Measurements from ENCODE around the gene ABI2.

The ABI2 gene

GRCh38 chr2:203431391-203432185 is 103.4 kb downstream of the ABI2 start:
- no peak for DNase-seq (ENCODE audit: low read depth)

GRCh38 chr2:203432811-203433210 is 104.6 kb downstream of the ABI2 start:
- no peak for DNase-seq (ENCODE audit: low read depth)

- no peak for DNase-seq (ENCODE audit: low read depth)
These were observed 108.3 kb downstream of the ABI2 start for GRCh38 chr2:203436496-203436895.

GRCh38 chr2:203437511-203437910 is 109.3 kb downstream of the ABI2 start:
- no peak for DNase-seq (ENCODE audit: low read depth)

DNA sequence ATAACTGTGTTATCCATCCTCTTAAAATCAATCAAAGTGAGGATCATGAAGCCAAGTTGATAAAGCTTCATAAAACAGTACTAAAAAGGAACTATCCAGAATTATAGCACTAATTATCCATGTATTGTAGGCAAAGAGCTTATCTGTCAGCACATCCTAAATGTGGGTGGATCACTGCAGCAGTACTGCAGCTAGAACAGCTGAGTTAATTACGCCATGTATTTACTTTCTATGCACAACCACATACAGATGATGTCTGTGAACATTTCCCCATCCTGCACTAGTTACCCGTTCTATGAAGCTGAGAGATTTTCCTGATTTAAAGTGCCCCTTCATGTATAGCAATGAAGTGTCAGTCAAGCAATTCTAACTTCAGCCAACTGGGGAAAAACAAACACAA is 110.3 kb downstream of the ABI2 start:
- DNase-seq (ENCODE audit: low read depth), result no peak

- DNase-seq (ENCODE audit: low read depth), result no peak
These were observed 112.5 kb downstream of the ABI2 start for GRCh38 chr2:203440671-203441070.

DNA sequence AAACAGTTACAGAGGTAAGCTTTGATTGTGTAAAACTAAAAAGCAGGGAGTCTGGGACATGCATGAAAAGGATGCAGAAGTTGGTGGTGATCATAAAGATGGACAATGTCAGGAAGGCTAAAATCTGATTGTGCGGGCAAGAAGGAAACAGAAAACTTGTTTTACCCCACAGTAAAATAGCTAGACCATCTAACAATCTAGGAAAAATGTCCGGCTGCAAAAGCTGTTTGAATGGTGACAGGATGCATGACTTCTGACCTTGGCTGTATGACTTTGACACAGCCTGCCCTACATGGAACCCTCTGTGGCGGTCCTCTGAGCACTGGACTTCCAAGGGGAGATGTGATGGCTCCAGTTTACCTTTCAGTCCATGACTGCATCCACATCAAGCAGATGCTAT is 113.3 kb downstream of the ABI2 start:
- no peak for DNase-seq (ENCODE audit: low read depth)

- no peak for DNase-seq (ENCODE audit: low read depth)
These were observed 114.3 kb downstream of the ABI2 start for GRCh38 chr2:203442463-203442862.

DNA sequence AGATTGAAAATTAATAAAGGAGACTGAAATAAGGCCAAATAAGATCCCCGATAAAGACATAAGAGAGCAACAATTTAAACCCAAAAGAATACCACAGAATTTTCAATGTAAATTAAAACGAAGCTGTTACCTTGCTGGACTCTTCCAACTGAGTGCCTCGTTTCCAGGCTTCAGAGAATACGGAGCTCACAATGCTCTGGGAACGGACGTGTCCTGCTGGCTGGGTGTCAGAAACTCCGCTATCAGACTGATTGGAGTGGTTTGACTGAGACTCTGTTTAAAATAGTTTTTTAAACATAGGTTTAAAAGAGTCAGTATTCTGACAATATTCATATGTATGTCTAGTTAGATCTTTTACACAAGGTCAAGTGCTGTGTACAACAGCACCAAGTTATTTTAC is 116.5 kb downstream of the ABI2 start:
- no peak for DNase-seq (ENCODE audit: low read depth)

DNA sequence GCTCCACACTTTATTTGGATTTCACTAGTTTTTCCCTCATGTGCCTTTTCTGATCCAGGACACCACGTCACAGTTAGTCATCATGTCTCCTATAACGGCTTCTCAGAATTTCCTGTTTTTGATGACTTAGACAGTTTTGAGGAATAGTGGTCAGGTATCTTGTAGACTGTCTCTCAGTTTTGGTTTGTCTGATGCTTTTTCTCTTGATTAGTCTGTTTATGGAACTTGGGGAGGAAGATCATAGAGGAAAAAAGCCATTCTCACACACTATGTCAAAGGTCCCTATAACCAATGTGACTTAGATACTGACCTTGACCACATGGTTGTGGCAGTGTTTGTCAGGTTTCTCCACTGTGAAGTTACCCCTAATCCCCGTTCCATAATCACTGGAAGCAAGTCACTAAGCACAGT is 117.9 kb downstream of the ABI2 start:
- DNase-seq (ENCODE audit: low read depth), result no peak

DNA sequence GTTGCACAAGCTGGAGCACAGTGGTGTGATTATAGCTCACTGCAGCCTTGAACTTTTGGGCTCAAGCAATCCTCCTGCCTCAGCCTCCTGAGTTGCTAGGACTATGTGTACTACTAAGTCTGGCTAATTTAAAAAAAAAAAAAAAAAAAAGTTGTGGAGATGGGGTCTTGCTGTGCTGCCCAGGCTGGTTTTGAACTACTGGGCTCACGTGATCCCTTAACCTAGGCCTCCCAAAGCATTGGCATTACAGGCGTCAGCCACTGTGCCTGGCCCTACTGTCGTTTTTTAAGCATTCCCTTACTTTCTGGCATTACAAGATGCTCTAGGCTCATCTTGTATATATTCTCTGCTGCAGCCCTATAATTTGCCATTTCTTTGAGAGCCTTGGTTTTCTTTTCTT is 118.6 kb downstream of the ABI2 start:
- DNase-seq (ENCODE audit: low read depth), result no peak

DNA sequence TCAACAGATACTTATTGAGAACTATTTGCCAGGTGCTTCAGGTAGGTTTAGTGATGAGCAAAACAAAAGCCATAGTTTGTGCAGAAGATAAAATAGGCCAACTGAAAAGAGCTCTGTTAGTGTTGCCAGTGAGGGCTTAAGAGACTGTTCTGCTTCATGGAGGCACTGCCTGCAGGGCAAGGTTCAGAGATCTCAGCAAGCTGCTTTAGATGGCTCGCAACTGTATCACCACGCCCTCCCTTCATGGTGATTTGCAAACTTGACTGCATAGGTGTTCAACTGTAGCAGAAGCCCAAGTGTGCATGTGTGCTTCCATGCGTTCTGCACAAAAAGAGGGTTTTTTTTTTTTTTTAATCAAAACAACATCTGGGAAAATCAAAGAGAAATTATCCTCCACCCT is 122.4 kb downstream of the ABI2 start:
- no peak for DNase-seq (ENCODE audit: low read depth)

- no peak for DNase-seq (ENCODE audit: low read depth)
These were observed 122.8 kb downstream of the ABI2 start for GRCh38 chr2:203451011-203451410.

DNA sequence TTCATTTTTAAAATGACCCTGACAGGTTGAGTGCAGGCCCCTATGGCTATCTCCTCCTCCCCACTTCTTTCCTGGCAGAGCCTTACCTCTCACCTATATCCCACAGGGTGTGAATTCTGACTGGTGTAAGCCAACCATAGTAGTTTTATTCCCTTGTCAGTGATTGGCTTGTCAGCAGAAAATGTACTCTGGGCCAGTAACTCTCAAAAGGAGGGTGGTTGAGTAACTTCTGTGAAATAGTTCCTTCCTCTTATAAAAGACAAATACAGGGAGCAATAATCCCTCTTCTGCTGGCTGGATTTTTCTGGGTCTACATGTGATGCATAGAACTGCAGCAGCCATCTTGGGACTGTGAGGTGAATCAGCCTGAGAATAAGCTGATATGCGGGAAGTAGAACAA is 123.5 kb downstream of the ABI2 start:
- no peak for DNase-seq (ENCODE audit: low read depth)

DNA sequence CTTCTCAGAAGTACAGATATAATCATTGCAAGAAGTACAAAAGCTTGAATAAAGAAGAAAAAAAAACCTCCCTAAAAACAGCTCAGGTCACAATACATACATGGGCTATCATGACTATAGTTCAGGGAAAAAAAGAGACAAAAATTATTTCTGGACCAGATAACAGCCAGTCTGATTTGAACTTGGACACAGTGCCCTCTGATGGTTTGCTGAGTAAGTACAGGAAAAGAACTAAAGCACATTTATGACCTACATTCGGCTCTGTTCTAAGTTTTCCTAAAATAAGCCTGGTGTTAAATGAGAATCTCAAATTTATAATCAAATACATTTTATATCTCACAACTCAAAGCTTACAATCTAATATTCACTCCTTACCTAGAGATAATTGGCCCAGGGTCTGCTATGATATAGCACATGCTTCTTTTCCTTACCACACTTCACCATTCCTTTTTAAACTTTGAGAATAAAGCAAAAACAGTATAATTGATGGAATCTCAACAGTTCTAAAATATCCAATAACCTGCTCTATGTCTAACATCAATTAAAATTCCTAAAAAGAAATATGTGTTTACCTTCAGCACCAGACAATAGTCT is 125.8 kb downstream of the ABI2 start:
- DNase-seq (ENCODE audit: low read depth), result no peak

DNA sequence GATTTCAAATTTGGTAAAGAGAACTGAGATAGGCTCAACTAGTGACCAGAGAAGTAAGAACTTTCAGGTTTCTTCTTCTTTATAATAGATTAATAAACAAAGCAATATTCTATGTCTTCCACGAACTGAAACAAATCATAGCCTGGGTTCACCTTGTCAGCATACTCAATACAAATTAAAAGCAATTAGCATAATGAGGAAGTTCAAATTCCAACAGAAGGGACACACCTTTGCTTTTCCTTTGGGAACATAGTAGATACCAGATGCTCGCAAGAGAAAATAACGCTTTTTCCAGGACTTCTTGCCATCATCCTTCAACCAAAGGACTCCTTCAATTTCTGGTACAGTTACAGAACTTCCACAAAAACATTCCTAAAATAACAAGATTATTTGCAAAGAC is 127.0 kb downstream of the ABI2 start:
- no peak for DNase-seq (ENCODE audit: low read depth)

- no peak for DNase-seq (ENCODE audit: low read depth)
These were observed 133.6 kb downstream of the ABI2 start for GRCh38 chr2:203461746-203462145.

DNA sequence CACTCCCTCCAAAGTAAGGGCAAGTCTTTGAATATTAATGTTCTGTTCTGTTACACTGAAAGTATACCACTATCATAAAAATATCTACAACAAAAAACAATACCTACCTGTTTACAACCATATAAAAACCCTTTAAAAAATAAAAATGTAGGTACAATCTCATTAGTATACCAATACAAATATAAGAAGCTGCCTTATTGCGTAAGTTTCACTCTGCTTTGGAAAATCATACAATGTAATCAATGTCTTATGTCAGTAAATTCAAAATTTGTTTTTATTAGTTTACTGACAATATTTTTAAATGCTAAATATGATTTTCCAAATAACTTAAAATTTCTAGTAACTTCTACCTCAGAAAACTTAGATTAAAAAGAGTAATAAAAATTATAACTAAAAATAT is 134.1 kb downstream of the ABI2 start:
- DNase-seq (ENCODE audit: low read depth), result no peak

DNA sequence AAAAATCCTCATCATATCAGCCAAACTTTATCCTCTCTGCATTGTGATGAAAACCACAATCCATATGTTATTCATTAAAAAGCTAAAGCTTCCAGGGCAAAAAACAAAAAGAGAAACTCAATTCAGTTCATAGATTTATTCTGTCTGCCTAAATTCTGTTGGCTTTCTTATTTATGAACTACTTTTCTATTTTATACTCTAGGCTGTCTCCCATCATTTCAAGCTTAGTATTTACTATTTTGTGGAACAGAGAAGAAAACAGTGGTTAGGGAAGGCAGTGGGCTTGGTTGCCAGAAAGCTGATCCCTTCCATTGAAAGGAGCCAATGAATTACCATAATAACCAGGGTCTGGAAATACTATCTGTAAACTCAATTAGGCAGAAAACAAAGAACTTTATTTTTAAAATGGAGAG is 135.1 kb downstream of the ABI2 start:
- no peak for DNase-seq (ENCODE audit: low read depth)

DNA sequence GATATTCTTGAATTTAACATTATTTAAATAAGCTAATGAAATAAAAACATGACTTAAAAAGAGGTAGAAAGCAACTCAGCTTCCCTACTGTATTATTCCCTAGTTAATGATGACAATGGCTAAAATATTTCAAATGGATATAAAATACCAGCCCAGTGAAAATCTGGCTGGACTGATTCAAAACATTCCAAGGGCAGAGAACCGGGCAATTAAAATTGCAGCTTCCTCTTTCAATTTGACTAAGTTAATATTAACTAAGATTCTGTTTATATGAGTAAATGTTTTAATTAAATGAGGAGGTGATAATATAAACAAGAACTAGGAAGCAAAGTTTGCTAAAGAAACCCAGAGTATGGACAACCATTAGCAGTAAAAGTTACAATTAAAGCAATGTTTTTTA is 141.4 kb downstream of the ABI2 start:
- DNase-seq (ENCODE audit: low read depth), result no peak

DNA sequence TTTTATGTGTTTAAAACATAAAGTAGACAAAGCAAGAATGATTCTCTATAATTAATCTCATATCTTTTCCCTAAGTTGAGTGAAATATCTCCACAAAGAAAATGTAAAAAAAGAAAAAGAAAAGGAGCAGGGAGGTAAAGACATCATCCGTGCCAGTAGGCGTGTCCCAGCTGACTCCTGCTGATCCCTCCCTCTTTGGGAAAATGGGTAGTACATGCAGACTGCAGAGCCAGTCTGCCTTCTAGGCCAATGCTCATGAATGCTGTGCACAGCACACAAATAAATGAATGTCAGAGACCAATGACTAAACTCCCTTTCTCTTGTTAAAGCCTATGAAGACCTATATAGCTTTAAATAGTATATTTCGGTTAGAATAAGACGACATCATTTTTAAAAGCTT is 142.2 kb downstream of the ABI2 start:
- no peak for DNase-seq (ENCODE audit: low read depth)

DNA sequence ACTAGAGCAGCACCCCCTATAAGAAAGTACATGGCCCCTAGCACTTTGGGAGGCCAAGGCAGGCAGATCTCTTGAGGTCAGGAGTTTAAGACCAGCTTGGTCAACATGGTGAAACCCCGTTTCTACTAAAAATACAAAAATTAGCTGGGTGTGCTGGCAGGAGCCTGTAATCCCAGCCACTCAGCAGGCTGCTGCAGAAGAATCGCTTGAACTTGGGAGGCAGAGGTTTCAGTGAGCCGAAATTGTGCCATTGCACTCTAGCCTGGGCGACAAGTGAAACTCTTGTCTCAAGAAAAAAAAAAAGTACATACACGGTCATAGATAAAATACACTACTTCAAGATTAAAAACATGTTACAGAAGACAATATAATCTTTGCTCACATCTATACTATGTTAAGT is 143.1 kb downstream of the ABI2 start:
- no peak for DNase-seq (ENCODE audit: low read depth)

DNA sequence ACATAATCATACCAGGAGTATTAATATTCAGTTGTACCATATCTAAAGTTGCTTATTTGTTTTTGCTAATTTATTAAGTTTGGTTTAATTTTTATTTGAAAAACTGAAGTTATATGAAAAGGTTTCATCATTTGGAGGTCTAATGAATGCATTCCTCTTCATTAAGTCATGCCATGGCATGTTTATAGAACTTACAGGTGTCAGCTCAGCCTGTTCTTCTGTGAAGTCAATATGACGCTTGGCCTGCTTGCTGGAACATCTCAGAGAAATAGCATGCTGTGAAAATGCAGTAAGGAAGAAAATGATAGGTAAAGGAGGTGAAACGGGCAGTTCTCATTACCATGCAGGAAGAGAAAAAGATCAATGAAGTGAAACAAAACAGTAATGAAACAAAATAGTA is 148.7 kb downstream of the ABI2 start:
- no peak for DNase-seq (ENCODE audit: low read depth)

GRCh38 chr2:203480623-203481022 is 152.4 kb downstream of the ABI2 start:
- DNase-seq (ENCODE audit: low read depth), result no peak
